Measurements from ENCODE around the gene PCSK1N. TPM values are rescaled to one million over a fixed set of nuclear protein-coding genes. Genes with fewer than 3 reads are reported as not detected.

The PCSK1N gene
- total and polyA plus RNA-seq, 2 experiments from 2014 or later, result 1.4 to 3.1 TPM

DNA sequence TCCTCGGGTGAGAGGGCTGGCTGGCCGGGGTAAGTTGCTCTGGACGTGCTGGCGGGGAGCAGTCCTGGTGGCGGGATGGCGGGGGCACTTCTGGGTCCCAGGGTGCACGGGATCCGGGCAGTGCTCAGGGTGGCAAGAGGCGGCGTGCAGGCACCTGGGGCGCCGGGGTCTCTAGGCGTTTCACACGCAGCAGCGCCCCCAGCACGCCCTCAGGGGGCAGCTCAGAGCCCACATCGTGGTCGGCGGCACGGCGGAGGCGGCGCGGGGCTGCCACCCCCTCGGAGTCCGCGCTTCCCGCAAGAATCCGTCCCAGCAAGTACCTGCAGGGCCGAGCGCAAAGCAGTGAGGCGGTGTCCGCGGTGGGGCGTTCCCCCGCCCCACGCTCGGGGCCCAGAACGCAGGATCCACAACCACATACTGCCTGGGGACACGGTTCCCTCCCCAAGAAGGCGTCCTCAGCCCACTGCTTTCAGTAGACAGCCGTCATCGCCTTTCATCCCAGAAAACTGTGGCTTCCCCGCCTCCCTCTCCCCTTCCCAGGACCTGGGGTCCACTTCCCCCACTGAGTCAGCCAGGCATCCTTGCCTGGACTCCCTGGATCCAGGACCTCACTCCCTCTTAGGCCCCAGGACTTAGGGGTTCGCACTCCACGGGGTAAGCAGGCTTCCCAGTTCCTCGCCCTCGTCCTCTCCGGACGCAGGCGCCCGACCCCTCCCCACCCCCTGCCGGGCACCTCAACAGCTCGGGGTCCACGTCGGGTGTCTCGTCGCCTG lies 4.1 kb downstream of the PCSK1N start:
- H3K9me3 ChIP-seq (ENCODE audit: low read depth), result no peaks in the 10 kb centered on the region
- no peak overlapping the region for H3K4me2 ChIP-seq (ENCODE audit: unreplicated experiment)
- in situ Hi-C loops (cut with MboI), result no loop called here
- no peaks in the 10 kb centered on the region for H3K36me3 ChIP-seq (ENCODE audit: low read depth)
- H3K27me3 ChIP-seq (replicated peaks; ENCODE audit: insufficient read depth), result 0 out of 2 replicates have a peak, but pooled peaks cover 4% of the 10 kb centered on the region
- DNase-seq, result no peak
- WGBS, 2 experiments (ENCODE audit: low coverage in 1 of 2, low lambda C conversion rate in 2 of 2, missing lambda C conversion rate in 2 of 2), result 83% methylated on average over 34 of the region's 58 CpGs; no CpG with 5 or more reads in 1 of the 2 experiments
- no peak overlapping the region for H3K4me3 ChIP-seq
- no peaks in the 10 kb centered on the region for H3F3A ChIP-seq (ENCODE audit: insufficient read depth)
- H3K4me1 ChIP-seq (ENCODE audit: insufficient read depth), result no peaks in the 10 kb centered on the region
- H3K27ac ChIP-seq, result no peak overlapping the region
- no peaks in the 10 kb centered on the region for H3K9me2 ChIP-seq (ENCODE audit: insufficient read depth)
- no peak overlapping the region for H2AFZ ChIP-seq
- H3K79me2 ChIP-seq (ENCODE audit: insufficient read depth), result no peaks in the 10 kb centered on the region
- no peaks in the 10 kb centered on the region for H4K20me1 ChIP-seq (ENCODE audit: insufficient read depth)
- no peak overlapping the region for H3K9ac ChIP-seq
- TF ChIP-seq EZH2phosphoT487 (IDR thresholded peaks at IDR 0.05; ENCODE audit: insufficient read depth, low read depth), result no peak
- no peak for TF ChIP-seq EZH2 (IDR thresholded peaks at IDR 0.05; ENCODE audit: insufficient read depth, poor library complexity, severe bottlenecking)

DNA sequence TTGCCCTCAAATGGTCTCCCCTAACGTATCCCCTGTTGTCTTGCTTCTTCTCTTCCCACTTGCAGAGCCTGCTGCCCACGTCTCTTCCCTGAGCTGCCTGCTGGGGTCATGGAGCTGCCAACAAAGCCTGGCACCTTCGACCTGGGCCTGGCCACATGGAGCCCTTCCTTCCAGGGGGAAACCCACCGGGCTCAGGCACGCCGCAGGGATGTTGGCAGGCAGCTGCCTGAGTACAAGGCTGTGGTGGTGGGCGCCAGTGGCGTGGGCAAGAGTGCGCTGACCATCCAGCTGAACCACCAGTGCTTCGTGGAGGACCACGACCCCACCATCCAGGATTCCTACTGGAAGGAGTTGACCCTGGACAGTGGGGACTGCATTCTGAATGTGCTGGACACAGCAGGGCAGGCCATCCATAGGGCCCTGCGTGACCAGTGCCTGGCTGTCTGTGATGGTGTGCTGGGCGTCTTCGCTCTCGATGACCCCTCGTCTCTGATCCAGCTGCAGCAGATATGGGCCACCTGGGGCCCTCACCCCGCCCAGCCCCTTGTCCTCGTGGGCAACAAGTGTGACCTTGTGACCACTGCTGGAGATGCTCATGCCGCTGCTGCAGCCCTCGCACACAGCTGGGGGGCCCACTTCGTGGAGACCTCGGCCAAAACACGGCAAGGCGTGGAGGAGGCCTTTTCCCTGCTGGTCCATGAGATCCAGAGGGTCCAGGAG lies 6.2 kb downstream of the PCSK1N start:
- no peaks in the 10 kb centered on the region for H4K20me1 ChIP-seq (ENCODE audit: insufficient read depth)
- no peak for DNase-seq

DNA sequence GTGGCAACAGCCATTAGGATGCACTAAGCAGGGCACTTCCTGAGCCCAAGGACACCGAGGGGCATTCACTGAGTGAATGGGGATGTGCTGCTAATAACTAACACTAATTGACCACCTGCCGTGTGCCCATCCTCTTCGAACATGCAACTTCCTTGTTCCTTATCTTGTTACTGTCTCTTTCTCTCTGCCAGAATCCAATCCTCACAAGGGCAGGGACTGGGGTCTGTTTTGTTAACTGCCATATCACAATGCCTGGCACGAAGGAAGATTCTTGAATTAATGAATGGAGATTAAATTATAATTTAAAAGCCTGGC lies 7.8 kb downstream of the PCSK1N start:
- H3K9me3 ChIP-seq (ENCODE audit: low read depth), result no peaks in the 10 kb centered on the region
- DNase-seq, result no peak
- H3K4me3 ChIP-seq, result no peak overlapping the region
- no peak overlapping the region for H3K9ac ChIP-seq
- H3K4me2 ChIP-seq (ENCODE audit: unreplicated experiment), result no peak overlapping the region
- no peaks in the 10 kb centered on the region for H3K36me3 ChIP-seq (ENCODE audit: low read depth)
- no peaks in the 10 kb centered on the region for H3K79me2 ChIP-seq (ENCODE audit: insufficient read depth)
- H3K9me2 ChIP-seq (ENCODE audit: insufficient read depth), result no peaks in the 10 kb centered on the region
- H3K27me3 ChIP-seq (replicated peaks; ENCODE audit: insufficient read depth), result 0 out of 2 replicates have a peak, but pooled peaks cover 1% of the 10 kb centered on the region
- H3K4me1 ChIP-seq (ENCODE audit: insufficient read depth), result no peaks in the 10 kb centered on the region
- WGBS, 2 experiments (ENCODE audit: low coverage in 1 of 2, low lambda C conversion rate in 2 of 2, missing lambda C conversion rate in 2 of 2), result 70 to 75% methylated on average over 3 to 4 of the region's 4 CpGs
- H3K27ac ChIP-seq, result no peak overlapping the region
- no peaks in the 10 kb centered on the region for H3F3A ChIP-seq (ENCODE audit: insufficient read depth)
- in situ Hi-C loops (cut with MboI), result no loop called here
- H4K20me1 ChIP-seq (ENCODE audit: insufficient read depth), result no peaks in the 10 kb centered on the region
- H2AFZ ChIP-seq, result no peak overlapping the region
- TF ChIP-seq EZH2 (IDR thresholded peaks at IDR 0.05; ENCODE audit: insufficient read depth, poor library complexity, severe bottlenecking) (no peak), EZH2phosphoT487 (IDR thresholded peaks at IDR 0.05; ENCODE audit: insufficient read depth, low read depth) (no peak)

More for the DNA sequence above, 6.2 kb downstream of the PCSK1N start:
- no peak overlapping the region for H2AFZ ChIP-seq
- no peaks in the 10 kb centered on the region for H3K4me1 ChIP-seq (ENCODE audit: insufficient read depth)
- H3K27ac ChIP-seq, result no peak overlapping the region
- WGBS, 2 experiments (ENCODE audit: low coverage in 1 of 2, low lambda C conversion rate in 2 of 2, missing lambda C conversion rate in 2 of 2), result 74 to 83% methylated on average over 12 to 19 of the region's 24 CpGs
- no peaks in the 10 kb centered on the region for H3K9me2 ChIP-seq (ENCODE audit: insufficient read depth)
- 0 out of 2 replicates have a peak, but pooled peaks cover 4% of the 10 kb centered on the region for H3K27me3 ChIP-seq (replicated peaks; ENCODE audit: insufficient read depth)
- in situ Hi-C loops (cut with MboI), result no loop called here
- H3K9me3 ChIP-seq (ENCODE audit: low read depth), result no peaks in the 10 kb centered on the region
- H3K9ac ChIP-seq, result no peak overlapping the region
- no peaks in the 10 kb centered on the region for H3F3A ChIP-seq (ENCODE audit: insufficient read depth)
- no peak overlapping the region for H3K4me3 ChIP-seq
- H3K4me2 ChIP-seq (ENCODE audit: unreplicated experiment), result no peak overlapping the region
- no peaks in the 10 kb centered on the region for H3K36me3 ChIP-seq (ENCODE audit: low read depth)
- TF ChIP-seq EZH2phosphoT487 (IDR thresholded peaks at IDR 0.05; ENCODE audit: insufficient read depth, low read depth), result no peak
- TF ChIP-seq EZH2 (IDR thresholded peaks at IDR 0.05; ENCODE audit: insufficient read depth, poor library complexity, severe bottlenecking), result no peak
- no peaks in the 10 kb centered on the region for H3K79me2 ChIP-seq (ENCODE audit: insufficient read depth)

DNA sequence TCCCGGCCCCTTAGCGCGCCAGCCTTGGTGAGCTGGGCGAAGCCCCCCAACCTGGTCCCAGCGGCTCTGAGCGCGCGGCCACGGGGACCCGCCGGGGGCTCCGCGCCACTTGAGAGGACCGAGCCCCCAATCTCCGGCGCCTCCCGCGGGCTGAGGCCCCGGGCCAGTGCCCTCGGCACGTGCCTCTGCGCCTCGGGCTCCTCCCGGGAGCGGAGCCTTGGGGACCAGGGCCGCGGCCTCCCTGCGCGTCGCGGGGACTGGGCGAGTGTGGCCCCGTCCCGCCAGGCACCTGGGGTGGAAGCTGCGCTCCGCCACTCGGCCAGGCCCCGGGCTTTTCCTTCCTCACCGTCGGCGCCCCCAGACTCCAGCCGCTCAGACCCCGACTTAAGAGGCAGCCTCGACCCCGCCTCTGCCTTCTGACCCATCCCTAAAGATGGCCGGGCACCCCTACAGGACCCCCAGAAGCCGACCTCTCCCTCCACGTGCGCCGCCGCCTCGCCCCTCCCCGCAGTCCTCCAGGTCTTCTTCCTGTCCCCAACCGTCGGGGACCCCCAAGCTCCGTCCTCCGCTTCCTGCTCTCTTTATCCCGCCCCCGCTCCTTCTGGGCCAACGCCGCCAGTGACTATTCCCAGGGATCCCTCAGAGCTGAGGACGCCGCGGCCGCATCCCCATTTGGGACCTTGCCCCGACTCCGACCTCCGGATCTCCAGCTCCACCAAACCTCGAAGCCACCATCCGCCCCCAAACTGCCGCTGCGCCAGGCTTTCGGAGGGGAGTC lies 8.3 kb downstream of the PCSK1N start:
- H2AFZ ChIP-seq, result no peak overlapping the region
- H3K9me3 ChIP-seq (ENCODE audit: low read depth), result no peaks in the 10 kb centered on the region
- no peaks in the 10 kb centered on the region for H3K4me1 ChIP-seq (ENCODE audit: insufficient read depth)
- H3K27ac ChIP-seq, result no peak overlapping the region
- 46 to 55% methylated on average over 13 to 35 of the region's 73 CpGs for WGBS, 2 experiments (ENCODE audit: low coverage in 1 of 2, low lambda C conversion rate in 2 of 2, missing lambda C conversion rate in 2 of 2)
- TF ChIP-seq EZH2phosphoT487 (IDR thresholded peaks at IDR 0.05; ENCODE audit: insufficient read depth, low read depth) (no peak), EZH2 (IDR thresholded peaks at IDR 0.05; ENCODE audit: insufficient read depth, poor library complexity, severe bottlenecking) (no peak)
- H3K4me2 ChIP-seq (ENCODE audit: unreplicated experiment), result no peak overlapping the region
- no peak overlapping the region for H3K4me3 ChIP-seq
- in situ Hi-C loops (cut with MboI), result no loop called here
- H3K79me2 ChIP-seq (ENCODE audit: insufficient read depth), result no peaks in the 10 kb centered on the region
- H3F3A ChIP-seq (ENCODE audit: insufficient read depth), result no peaks in the 10 kb centered on the region
- H4K20me1 ChIP-seq (ENCODE audit: insufficient read depth), result no peaks in the 10 kb centered on the region
- no peak for DNase-seq
- H3K9me2 ChIP-seq (ENCODE audit: insufficient read depth), result no peaks in the 10 kb centered on the region
- H3K9ac ChIP-seq, result no peak overlapping the region
- H3K27me3 ChIP-seq (replicated peaks; ENCODE audit: insufficient read depth), result no peaks in the 10 kb centered on the region
- no peaks in the 10 kb centered on the region for H3K36me3 ChIP-seq (ENCODE audit: low read depth)
